Hepatocyte (in vitro differentiated cells): ENCODE results near the gene NUDT3. TPM values are rescaled to one million over a fixed set of nuclear protein-coding genes. Genes with fewer than 3 reads are reported as not detected.
A peak's percentile ranks its signal among the peaks of the same experiment; 100 is the strongest.

Experiments used
- DNase-seq: peaks from one replicate; pipeline ENCODE4 v3.0.0-alpha.2; 2016; ENCODE audit warnings: low spot score
- H2AFZ ChIP-seq: fragments of 200-600 bp; sonication (generic); 2 replicates; pipeline ENCODE4 v1.6.0; 2016; ENCODE audit warnings: antibody characterized with exemption, mild to moderate bottlenecking
- H3K27ac ChIP-seq: fragments of 200-600 bp; sonication (generic); 2 replicates; pipeline ENCODE4 v1.5.1; 2016; ENCODE audit warnings: mild to moderate bottlenecking
- H3K27me3 ChIP-seq: fragments of 200-600 bp; sonication (generic); 2 replicates; pipeline ENCODE4 v1.6.1; 2016
- H3K36me3 ChIP-seq: fragments of 200-600 bp; sonication (generic); replicated peaks from 2 replicates; pipeline ENCODE4 v1.5.1; 2016; ENCODE audit warnings: low read depth; ENCODE audit not compliant: insufficient read depth
- H3K4me1 ChIP-seq: fragments of 200-600 bp; sonication (generic); 2 replicates; pipeline ENCODE4 v1.5.1; 2016; ENCODE audit warnings: mild to moderate bottlenecking, moderate library complexity; ENCODE audit not compliant: insufficient read depth
- H3K4me2 ChIP-seq: fragments of 200-600 bp; sonication (generic); 2 replicates; pipeline ENCODE4 v1.6.0; 2016
- H3K4me3 ChIP-seq: fragments of 200-600 bp; sonication (generic); 2 replicates; pipeline ENCODE4 v1.5.1; 2016; ENCODE audit warnings: mild to moderate bottlenecking
- H3K79me2 ChIP-seq: fragments of 200-600 bp; sonication (generic); 2 replicates; pipeline ENCODE4 v1.6.0; 2017; ENCODE audit warnings: mild to moderate bottlenecking
- H3K9me2 ChIP-seq: fragments of 200-600 bp; sonication (generic); replicated peaks from 2 replicates; pipeline ENCODE4 v1.6.0; 2017; ENCODE audit warnings: mild to moderate bottlenecking; ENCODE audit not compliant: insufficient read depth
- H3K9me3 ChIP-seq: fragments of 200-600 bp; sonication (generic); 2 replicates; pipeline ENCODE4 v1.5.1; 2016; ENCODE audit warnings: low read depth, mild to moderate bottlenecking
- H4K20me1 ChIP-seq: fragments of 200-600 bp; sonication (generic); 2 replicates; pipeline ENCODE4 v1.6.0; 2016; ENCODE audit warnings: mild to moderate bottlenecking; ENCODE audit not compliant: insufficient read depth, poor library complexity, severe bottlenecking
- EZH2 ChIP-seq: fragments of 200-600 bp; sonication (generic); IDR thresholded peaks from 2 replicates; pipeline ENCODE4 v1.6.1; 2016; ENCODE audit warnings: antibody characterized with exemption, mild to moderate bottlenecking, borderline replicate concordance
- EZH2phosphoT487 ChIP-seq: fragments of 200-600 bp; sonication (generic); IDR thresholded peaks from one replicate; pipeline ENCODE4 v1.6.1; 2018; ENCODE audit warnings: antibody characterized with exemption, mild to moderate bottlenecking, low read depth, moderate library complexity; ENCODE audit not compliant: unreplicated experiment, severe bottlenecking
- WGBS: methylation state at CpG from one replicate; pipeline ENCODE4 v1.1.6; 2016; ENCODE audit warnings: low lambda C conversion rate; ENCODE audit errors: missing lambda C conversion rate; 5-methylcytosine and 5-hydroxymethylcytosine counted together
- polyA plus RNA-seq: library from polyadenylated mRNA; unstranded; fragments of >200 nt; fragmentation: Nextera tagmentation; extraction: Ambion mirVana; gene quantifications from 2 replicates; pipeline ENCODE4 v1.2.1, GENCODE V29; 2016
- total RNA-seq: library from RNA; depleted of rRNA; stranded (reverse); fragments of >200 nt; gene quantifications from 2 replicates; pipeline ENCODE4 v1.2.3, GENCODE V29; 2014
- TF ChIP-seq, protein P1 (sequence below): fragments of 200-600 bp; sonication (generic); IDR thresholded peaks from 2 replicates; pipeline ENCODE4 v1.5.1; 2016; ENCODE audit warnings: antibody characterized with exemption, mild to moderate bottlenecking; ENCODE audit not compliant: poor library complexity

Gene NUDT3
- total and polyA plus RNA-seq, 2 experiments from 2014 or later: 6.2 to 20.4 TPM

DNA sequence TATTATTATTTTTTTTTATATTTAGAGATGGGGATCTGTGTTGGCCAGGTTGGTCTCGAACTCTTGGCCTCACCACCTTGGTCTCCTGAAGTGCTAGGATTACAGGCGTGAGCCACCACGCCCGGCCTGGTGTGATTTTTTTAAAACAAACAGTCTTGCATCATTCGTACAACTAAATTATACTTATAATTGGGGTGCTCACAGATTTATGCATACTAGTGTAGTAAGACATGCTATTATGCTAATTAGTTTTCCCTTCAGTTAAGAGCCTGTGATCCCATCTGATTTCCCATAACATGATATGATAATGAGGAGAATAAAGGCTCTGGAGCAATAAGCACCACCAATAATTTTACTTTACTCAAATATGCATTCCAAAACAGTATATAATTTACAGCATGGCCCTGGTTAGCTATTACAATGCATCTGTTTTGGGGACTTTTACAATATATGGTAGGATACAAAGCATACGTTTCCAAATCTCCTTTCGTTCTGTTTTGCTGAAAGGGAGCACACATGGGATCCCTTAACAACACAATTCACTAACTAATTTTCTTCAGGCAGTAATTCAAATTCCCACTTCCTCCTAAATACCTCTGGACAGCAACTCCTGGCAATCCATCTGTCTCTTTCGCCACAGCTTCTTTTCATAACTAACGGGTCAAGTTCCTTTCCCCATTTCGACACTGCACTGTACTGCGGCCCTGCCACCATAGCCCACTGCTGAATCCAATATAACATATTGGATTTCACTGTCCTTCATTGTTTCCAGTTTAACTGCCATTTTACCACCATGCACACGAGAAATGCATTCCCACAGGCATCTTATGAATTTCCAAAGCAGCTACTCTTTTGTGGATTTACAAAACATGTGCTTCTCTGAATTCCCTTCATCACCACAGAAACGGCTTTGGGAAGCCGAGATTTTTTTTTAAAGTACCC lies 1.7 kb downstream of the NUDT3 start:
- H3K4me2 ChIP-seq: peak overlapping the region; percentile 83
- H3K4me3 ChIP-seq: peak overlapping the region; percentile 76
- DNase-seq: peak; percentile 31
- WGBS: 35% methylated on average over 14 of the region's 14 CpGs
- no peaks in the 10 kb centered on the region for H3K9me3 ChIP-seq
- peaks cover 58% of the 10 kb centered on the region for H3K79me2 ChIP-seq
- H3K36me3 ChIP-seq: no peaks in the 10 kb centered on the region
- H2AFZ ChIP-seq: peak overlapping the region; percentile 85
- H3K9me2 ChIP-seq: no peaks in the 10 kb centered on the region
- H4K20me1 ChIP-seq: peaks cover 37% of the 10 kb centered on the region
- peaks cover 16% of the 10 kb centered on the region for H3K4me1 ChIP-seq
- H3K27ac ChIP-seq: peak overlapping the region; percentile 95
- TF ChIP-seq EZH2phosphoT487 (no peak), EZH2 (no peak)
- TF ChIP-seq, protein P1, sequence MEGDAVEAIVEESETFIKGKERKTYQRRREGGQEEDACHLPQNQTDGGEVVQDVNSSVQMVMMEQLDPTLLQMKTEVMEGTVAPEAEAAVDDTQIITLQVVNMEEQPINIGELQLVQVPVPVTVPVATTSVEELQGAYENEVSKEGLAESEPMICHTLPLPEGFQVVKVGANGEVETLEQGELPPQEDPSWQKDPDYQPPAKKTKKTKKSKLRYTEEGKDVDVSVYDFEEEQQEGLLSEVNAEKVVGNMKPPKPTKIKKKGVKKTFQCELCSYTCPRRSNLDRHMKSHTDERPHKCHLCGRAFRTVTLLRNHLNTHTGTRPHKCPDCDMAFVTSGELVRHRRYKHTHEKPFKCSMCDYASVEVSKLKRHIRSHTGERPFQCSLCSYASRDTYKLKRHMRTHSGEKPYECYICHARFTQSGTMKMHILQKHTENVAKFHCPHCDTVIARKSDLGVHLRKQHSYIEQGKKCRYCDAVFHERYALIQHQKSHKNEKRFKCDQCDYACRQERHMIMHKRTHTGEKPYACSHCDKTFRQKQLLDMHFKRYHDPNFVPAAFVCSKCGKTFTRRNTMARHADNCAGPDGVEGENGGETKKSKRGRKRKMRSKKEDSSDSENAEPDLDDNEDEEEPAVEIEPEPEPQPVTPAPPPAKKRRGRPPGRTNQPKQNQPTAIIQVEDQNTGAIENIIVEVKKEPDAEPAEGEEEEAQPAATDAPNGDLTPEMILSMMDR: no peak
- no peaks in the 10 kb centered on the region for H3K27me3 ChIP-seq

DNA sequence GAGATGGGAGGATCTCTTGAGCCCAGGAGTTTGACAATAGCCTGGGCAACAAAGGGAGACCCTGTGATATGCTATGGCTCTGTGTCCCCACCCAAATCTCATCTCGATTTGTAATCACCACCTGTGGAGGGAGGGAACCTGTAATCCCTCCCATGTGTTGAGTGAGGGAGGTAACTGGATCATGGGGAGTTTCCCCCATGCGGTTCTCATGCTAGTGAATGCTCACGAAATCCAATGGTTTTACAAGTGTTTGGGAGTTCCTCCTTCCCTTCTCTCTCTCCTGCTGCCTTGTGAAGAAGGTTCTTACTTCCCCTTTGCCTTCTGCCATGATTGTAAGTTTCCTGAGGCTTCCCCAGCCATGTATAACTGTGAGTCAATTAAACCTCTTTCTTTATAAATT lies 3.4 kb downstream of the NUDT3 start:
- no peak for DNase-seq
- WGBS: 89% methylated on average over 3 of the region's 3 CpGs
- Histone ChIP-seq H3K4me3 (no peak overlapping the region), H3K27ac (no peak overlapping the region), H3K9me3 (no peaks in the 10 kb centered on the region), H3K27me3 (no peaks in the 10 kb centered on the region), H4K20me1 (peaks cover 38% of the 10 kb centered on the region), H3K9me2 (no peaks in the 10 kb centered on the region), H3K79me2 (peaks cover 76% of the 10 kb centered on the region), H2AFZ (no peak overlapping the region), H3K4me2 (no peak overlapping the region), H3K4me1 (peaks cover 26% of the 10 kb centered on the region), H3K36me3 (no peaks in the 10 kb centered on the region)
- TF ChIP-seq EZH2 (no peak), EZH2phosphoT487 (no peak)
- TF ChIP-seq, protein P1: no peak

DNA sequence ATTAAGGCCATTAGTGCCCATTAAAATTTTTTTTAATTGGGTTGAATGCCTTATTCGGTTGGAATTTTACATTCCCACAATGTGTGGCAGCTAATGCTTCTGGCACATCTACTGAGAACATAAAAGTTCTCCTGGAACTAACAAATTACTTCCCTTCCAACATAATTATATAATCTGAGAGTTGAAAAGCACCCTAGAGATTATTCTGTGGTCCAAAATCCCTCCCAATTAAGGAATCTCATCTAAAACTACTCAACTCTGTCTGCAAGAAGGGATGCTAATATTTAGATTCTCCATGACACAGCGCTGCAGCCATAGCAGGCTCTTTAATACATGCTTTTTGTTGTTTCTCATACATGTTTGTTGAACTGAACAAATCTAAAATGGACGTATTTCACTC lies 4.0 kb downstream of the NUDT3 start:
- Histone ChIP-seq H3K79me2 (peaks cover 75% of the 10 kb centered on the region), H4K20me1 (peaks cover 40% of the 10 kb centered on the region), H2AFZ (no peak overlapping the region), H3K4me3 (no peak overlapping the region), H3K4me2 (no peak overlapping the region), H3K4me1 (peaks cover 30% of the 10 kb centered on the region), H3K9me3 (no peaks in the 10 kb centered on the region), H3K27ac (no peak overlapping the region), H3K36me3 (no peaks in the 10 kb centered on the region), H3K9me2 (no peaks in the 10 kb centered on the region), H3K27me3 (no peaks in the 10 kb centered on the region)
- no peak for TF ChIP-seq EZH2phosphoT487
- TF ChIP-seq, protein P1: no peak
- no peak for TF ChIP-seq EZH2
- 95% methylated on average over 3 of the region's 3 CpGs for WGBS
- DNase-seq: no peak
